Posterior vena cava (tissue), 2 donors: ENCODE measurements around the gene C1GALT1. TPM values are rescaled to one million over a fixed set of nuclear protein-coding genes. Genes with fewer than 3 reads are reported as not detected.
"Not testable (repeated sequence)": the region's sequence is repeated elsewhere in the genome, so short reads cannot be mapped to it uniquely, and the experiment has no call there.

Source experiments
- DNase-seq: peaks from one replicate; pipeline ENCODE4 v3.0.0-alpha.2; 2020; ENCODE audit warnings: low spot score
- intact Hi-C, 2 donors: fragments of 100-400 bp; cut with DNase I; formaldehyde crosslinking; loops; one replicate each; pipeline versions ENCODE4 v1.14.1 to v1.14.2; 2022 to 2023
- long read RNA-seq, 2 donors: library from polyadenylated mRNA; unstranded; transcript quantifications; one replicate each; pipeline ENCODE4 v2.0.0, GENCODE V29; 2020 to 2021
- total RNA-seq, 2 donors: library from RNA; stranded (reverse); fragmentation: NEBNext Ultra II Directional; extraction: Animal tissue kit (Norgen Biotek cat#: 25700); gene quantifications; one replicate each; pipeline ENCODE4 v1.2.1, GENCODE V29; 2021
- donor health status: DM: yes; HTN: yes; CAD: no.
- donor health status: DM: yes; HTN: yes; CAD: no.

C1GALT1 gene
- 10 to 100 TPM; 26.1 to 28.8 TPM for total RNA-seq
- long read RNA-seq, donor 1, full-length matches to known transcripts = 4 of 5 reads
- long read RNA-seq, donor 1, partial matches to known transcripts = 0 of 5 reads
- long read RNA-seq, donor 1, other reads (novel, unspliced or antisense) = 1 of 5 reads
- long read RNA-seq, donor 2, full-length matches to known transcripts = 25 of 31 reads
- long read RNA-seq, donor 2, partial matches to known transcripts = 0 of 31 reads
- long read RNA-seq, donor 2, other reads (novel, unspliced or antisense) = 6 of 31 reads

- intact Hi-C loops = no loop called here
- DNase-seq = peak; percentile 99
Observed at GRCh38 chr7:7182156-7183060, at the start of gene C1GALT1. TSS of gene C1GALT1 (plus strand) at chr7:7182544. CDS start at chr7:7234320, 51,776 bp downstream.

- intact Hi-C loops = no loop called here
- DNase-seq = no peak
Observed at GRCh38 chr7:7134046-7134445, 48.3 kb upstream of the C1GALT1 start.

GRCh38 chr7:7135074-7135473 is 47.3 kb upstream of the C1GALT1 start:
- no peak for DNase-seq
- intact Hi-C loops = no loop called here

- DNase-seq, intact Hi-C loops: not testable (repeated sequence)
Observed at GRCh38 chr7:7135924-7136323, 46.4 kb upstream of the C1GALT1 start.

GRCh38 chr7:7136466-7137381 is 45.6 kb upstream of the C1GALT1 start:
- no peak for DNase-seq
- intact Hi-C loops = no loop called here

GRCh38 chr7:7138897-7139296 is 43.4 kb upstream of the C1GALT1 start:
- DNase-seq = no peak
- intact Hi-C loops = no loop called here

- DNase-seq, intact Hi-C loops: not testable (repeated sequence)
Observed at GRCh38 chr7:7143404-7143803, 38.9 kb upstream of the C1GALT1 start.

- intact Hi-C loops = not testable (repeated sequence)
Observed at GRCh38 chr7:7145151-7145550, 37.2 kb upstream of the C1GALT1 start.

GRCh38 chr7:7146837-7147236 is 35.5 kb upstream of the C1GALT1 start:
- intact Hi-C loops = no loop called here
- no peak for DNase-seq

More at GRCh38 chr7:7145151-7145550, 37.2 kb upstream of the C1GALT1 start:
- DNase-seq = not testable (repeated sequence)

- DNase-seq = no peak
- intact Hi-C loops = no loop called here
Observed at GRCh38 chr7:7148798-7149481, 33.4 kb upstream of the C1GALT1 start.

- intact Hi-C loops = no loop called here
Observed at GRCh38 chr7:7151285-7151684, 31.1 kb upstream of the C1GALT1 start.

GRCh38 chr7:7151865-7152264 is 30.5 kb upstream of the C1GALT1 start:
- intact Hi-C loops = no loop called here
- no peak for DNase-seq

More at GRCh38 chr7:7151285-7151684, 31.1 kb upstream of the C1GALT1 start:
- no peak for DNase-seq

- intact Hi-C loops = no loop called here
- DNase-seq = no peak
Observed at GRCh38 chr7:7152315-7152714, 30.0 kb upstream of the C1GALT1 start.

GRCh38 chr7:7154355-7154754 is 28.0 kb upstream of the C1GALT1 start:
- intact Hi-C loops, DNase-seq: not testable (repeated sequence)

GRCh38 chr7:7156663-7157062 is 25.7 kb upstream of the C1GALT1 start:
- intact Hi-C loops = no loop called here
- no peak for DNase-seq

- intact Hi-C loops = no loop called here
- no peak for DNase-seq
Observed at GRCh38 chr7:7157177-7157886, 25.0 kb upstream of the C1GALT1 start.

- no peak for DNase-seq
- intact Hi-C loops = no loop called here
Observed at GRCh38 chr7:7157887-7158271, 24.5 kb upstream of the C1GALT1 start.

GRCh38 chr7:7159063-7159658 is 23.2 kb upstream of the C1GALT1 start:
- DNase-seq = no peak
- intact Hi-C loops = no loop called here
